Neural progenitor cell (in vitro differentiated cells): Measurements from ENCODE around the gene RPS6KA3. TPM values are rescaled to one million over a fixed set of nuclear protein-coding genes. Genes with fewer than 3 reads are reported as not detected.

ENCODE experiments used
- DNase-seq: peaks from one replicate; pipeline ENCODE4 v3.0.0-alpha.2; 2016; ENCODE audit warnings: low spot score
- H2AFZ ChIP-seq: fragments of 200-600 bp; sonication (generic); replicated peaks from 2 replicates; pipeline ENCODE4 v1.6.1; 2016; ENCODE audit warnings: antibody characterized with exemption
- H3F3A ChIP-seq: fragments of 200-600 bp; sonication (generic); 2 replicates; pipeline ENCODE4 v1.6.1; 2016; ENCODE audit warnings: antibody characterized with exemption, low read depth
- H3K27ac ChIP-seq: fragments of 200-600 bp; sonication (generic); 2 replicates; pipeline ENCODE4 v1.5.1; 2016; ENCODE audit warnings: mild to moderate bottlenecking
- H3K27me3 ChIP-seq: fragments of 200-600 bp; sonication (generic); 2 replicates; pipeline ENCODE4 v1.6.1; 2016; ENCODE audit warnings: mild to moderate bottlenecking, moderate library complexity
- H3K36me3 ChIP-seq: fragments of 200-600 bp; sonication (generic); 2 replicates; pipeline ENCODE4 v1.5.1; 2016
- H3K4me1 ChIP-seq: fragments of 200-600 bp; sonication (generic); 2 replicates; pipeline ENCODE4 v1.6.1; 2016; ENCODE audit warnings: mixed run types
- H3K4me2 ChIP-seq: fragments of 200-600 bp; sonication (generic); 2 replicates; pipeline ENCODE4 v1.6.1; 2016
- H3K4me3 ChIP-seq: fragments of 200-600 bp; sonication (generic); 2 replicates; pipeline ENCODE4 v1.5.1; 2016
- H3K79me2 ChIP-seq: fragments of 200-600 bp; sonication (generic); 2 replicates; pipeline ENCODE4 v1.6.1; 2016; ENCODE audit warnings: low read depth
- H3K9ac ChIP-seq: fragments of 200-600 bp; sonication (generic); 2 replicates; pipeline ENCODE4 v1.6.1; 2016
- H3K9me3 ChIP-seq: fragments of 200-600 bp; sonication (generic); 2 replicates; pipeline ENCODE4 v1.5.1; 2016; ENCODE audit warnings: low read depth
- H4K20me1 ChIP-seq: fragments of 200-600 bp; sonication (generic); 2 replicates; pipeline ENCODE4 v1.6.1; 2016; ENCODE audit warnings: low read depth
- H3K27ac Mint-ChIP-seq: 3 replicates; pipeline ENCODE4 v1.8.0; 2021; ENCODE audit warnings: mixed read lengths
- H3K27me3 Mint-ChIP-seq: 2 replicates; pipeline ENCODE4 v1.8.0; 2022; ENCODE audit warnings: low read depth, mild to moderate bottlenecking, inconsistent platforms, moderate library complexity, mixed read lengths; ENCODE audit not compliant: insufficient read depth
- H3K36me3 Mint-ChIP-seq: 3 replicates; pipeline ENCODE4 v1.8.0; 2021; ENCODE audit warnings: mixed read lengths
- H3K4me1 Mint-ChIP-seq: 3 replicates; pipeline ENCODE4 v1.8.0; 2021; ENCODE audit warnings: mixed read lengths
- H3K4me3 Mint-ChIP-seq: 3 replicates; pipeline ENCODE4 v1.8.0; 2021; ENCODE audit warnings: mild to moderate bottlenecking, moderate library complexity, mixed read lengths
- H3K9me3 Mint-ChIP-seq: 3 replicates; pipeline ENCODE4 v1.8.0; 2020; ENCODE audit warnings: mixed read lengths
- EZH2 ChIP-seq: fragments of 200-600 bp; sonication (generic); IDR thresholded peaks from 2 replicates; pipeline ENCODE4 v1.6.1; 2017; ENCODE audit warnings: antibody characterized with exemption, mild to moderate bottlenecking, moderate library complexity
- EZH2phosphoT487 ChIP-seq: fragments of 200-600 bp; sonication (generic); IDR thresholded peaks from 2 replicates; pipeline ENCODE4 v1.6.1; 2017; ENCODE audit warnings: antibody characterized with exemption
- total RNA-seq: library from RNA; depleted of rRNA; stranded (reverse); fragments of >200 nt; gene quantifications from 2 replicates; pipeline ENCODE4 v1.2.3, GENCODE V29; 2015; ENCODE audit warnings: low replicate concordance
- TF ChIP-seq, protein P1 (sequence below): fragments of 200-600 bp; sonication (generic); IDR thresholded peaks from 2 replicates; pipeline ENCODE4 v1.5.1; 2017; ENCODE audit warnings: antibody characterized with exemption, mild to moderate bottlenecking

Gene RPS6KA3
- total RNA-seq, 1 donor from 2014 or later, result 32.2 TPM

DNA sequence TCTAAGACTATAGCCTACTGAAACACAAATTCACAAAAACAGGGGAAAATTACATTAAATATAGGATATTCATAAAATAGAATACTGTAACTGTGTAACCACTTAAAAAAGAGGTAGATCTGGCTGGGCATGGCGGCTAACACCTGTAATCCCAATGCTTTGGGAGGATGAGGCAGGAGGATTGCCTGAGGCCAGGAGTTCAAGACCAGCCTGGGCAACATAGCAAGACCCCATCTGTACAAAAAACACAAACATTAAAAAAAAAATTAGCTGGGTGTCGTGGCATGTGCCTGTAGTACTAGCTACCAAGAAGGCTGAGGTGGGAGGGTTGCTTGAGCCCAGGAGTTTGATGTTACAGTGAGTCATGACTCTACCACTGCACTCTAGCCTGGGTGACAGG is 33.4 kb downstream of the RPS6KA3 start:
- peaks cover 13% of the 10 kb centered on the region for H3K9me3 ChIP-seq
- Mint-ChIP-seq H3K27me3 (no peaks in the 10 kb centered on the region), H3K27ac (no peak overlapping the region), H3K4me3 (no peak overlapping the region), H3K36me3 (peaks cover 29% of the 10 kb centered on the region), H3K9me3 (peaks cover 24% of the 10 kb centered on the region), H3K4me1 (no peaks in the 10 kb centered on the region)
- DNase-seq, result no peak
- TF ChIP-seq, protein P1, sequence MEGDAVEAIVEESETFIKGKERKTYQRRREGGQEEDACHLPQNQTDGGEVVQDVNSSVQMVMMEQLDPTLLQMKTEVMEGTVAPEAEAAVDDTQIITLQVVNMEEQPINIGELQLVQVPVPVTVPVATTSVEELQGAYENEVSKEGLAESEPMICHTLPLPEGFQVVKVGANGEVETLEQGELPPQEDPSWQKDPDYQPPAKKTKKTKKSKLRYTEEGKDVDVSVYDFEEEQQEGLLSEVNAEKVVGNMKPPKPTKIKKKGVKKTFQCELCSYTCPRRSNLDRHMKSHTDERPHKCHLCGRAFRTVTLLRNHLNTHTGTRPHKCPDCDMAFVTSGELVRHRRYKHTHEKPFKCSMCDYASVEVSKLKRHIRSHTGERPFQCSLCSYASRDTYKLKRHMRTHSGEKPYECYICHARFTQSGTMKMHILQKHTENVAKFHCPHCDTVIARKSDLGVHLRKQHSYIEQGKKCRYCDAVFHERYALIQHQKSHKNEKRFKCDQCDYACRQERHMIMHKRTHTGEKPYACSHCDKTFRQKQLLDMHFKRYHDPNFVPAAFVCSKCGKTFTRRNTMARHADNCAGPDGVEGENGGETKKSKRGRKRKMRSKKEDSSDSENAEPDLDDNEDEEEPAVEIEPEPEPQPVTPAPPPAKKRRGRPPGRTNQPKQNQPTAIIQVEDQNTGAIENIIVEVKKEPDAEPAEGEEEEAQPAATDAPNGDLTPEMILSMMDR, result no peak
- no peak for TF ChIP-seq EZH2
- no peak for TF ChIP-seq EZH2phosphoT487
- H3K9ac ChIP-seq, result no peak overlapping the region
- no peaks in the 10 kb centered on the region for H3K4me1 ChIP-seq
- H3K79me2 ChIP-seq, result no peaks in the 10 kb centered on the region
- H4K20me1 ChIP-seq, result no peaks in the 10 kb centered on the region
- no peaks in the 10 kb centered on the region for H3K27me3 ChIP-seq
- no peak overlapping the region for H3K4me2 ChIP-seq
- no peak overlapping the region for H2AFZ ChIP-seq
- no peak overlapping the region for H3K27ac ChIP-seq
- H3K36me3 ChIP-seq, result no peaks in the 10 kb centered on the region
- no peaks in the 10 kb centered on the region for H3F3A ChIP-seq
- H3K4me3 ChIP-seq, result no peak overlapping the region

DNA sequence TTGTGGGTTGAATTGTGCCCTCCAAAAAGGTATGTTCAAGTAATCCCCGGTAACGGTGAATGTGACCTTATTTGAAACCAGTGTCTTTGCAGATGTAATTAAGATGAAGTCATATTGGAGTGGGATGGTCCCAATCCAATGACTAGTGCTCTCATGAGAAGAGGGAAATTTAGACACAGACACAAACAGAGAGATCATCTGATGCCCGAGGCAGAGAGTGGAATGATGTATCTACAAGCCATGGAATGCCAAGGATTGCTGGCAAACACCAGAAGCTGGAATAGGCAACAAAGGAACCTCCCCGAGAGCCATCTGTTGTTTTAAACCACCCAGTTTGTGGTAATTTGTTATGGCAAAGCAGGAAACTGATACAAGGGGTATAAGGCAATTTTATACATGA is 35.1 kb downstream of the RPS6KA3 start:
- H3K4me1 ChIP-seq, result no peaks in the 10 kb centered on the region
- peaks cover 11% of the 10 kb centered on the region for H3K9me3 ChIP-seq
- H3K9ac ChIP-seq, result no peak overlapping the region
- no peaks in the 10 kb centered on the region for H3F3A ChIP-seq
- H3K79me2 ChIP-seq, result no peaks in the 10 kb centered on the region
- H4K20me1 ChIP-seq, result no peaks in the 10 kb centered on the region
- no peak overlapping the region for H2AFZ ChIP-seq
- H3K36me3 ChIP-seq, result no peaks in the 10 kb centered on the region
- no peak for TF ChIP-seq EZH2phosphoT487
- TF ChIP-seq EZH2, result no peak
- TF ChIP-seq, protein P1, result no peak
- H3K4me2 ChIP-seq, result no peak overlapping the region
- H3K4me3 ChIP-seq, result no peak overlapping the region
- no peak overlapping the region for H3K4me3 Mint-ChIP-seq
- no peaks in the 10 kb centered on the region for H3K27me3 ChIP-seq
- no peak for DNase-seq
- no peaks in the 10 kb centered on the region for H3K27me3 Mint-ChIP-seq
- no peak overlapping the region for H3K27ac ChIP-seq
- H3K4me1 Mint-ChIP-seq, result no peaks in the 10 kb centered on the region
- H3K27ac Mint-ChIP-seq, result no peak overlapping the region
- H3K36me3 Mint-ChIP-seq, result peaks cover 26% of the 10 kb centered on the region
- H3K9me3 Mint-ChIP-seq, result peaks cover 21% of the 10 kb centered on the region

DNA sequence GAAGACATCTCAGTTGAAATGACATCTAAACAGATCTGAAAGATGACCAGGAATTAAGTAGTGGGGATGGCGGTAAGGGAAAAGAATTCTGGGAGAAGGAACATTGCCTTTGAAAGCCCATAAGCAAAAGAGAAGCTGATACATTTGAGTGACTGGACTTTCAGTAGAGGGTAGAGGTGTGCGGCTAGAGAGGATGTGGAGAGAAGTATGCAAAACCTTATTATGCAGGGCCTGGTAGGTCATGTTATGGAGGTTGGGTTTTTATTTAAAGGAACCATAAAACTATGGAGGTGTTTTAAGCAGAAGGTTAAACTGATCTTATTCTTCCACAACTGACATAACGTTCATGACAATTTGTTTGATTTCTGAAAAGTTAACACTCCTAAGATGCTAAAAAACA is 36.3 kb downstream of the RPS6KA3 start:
- peaks cover 3% of the 10 kb centered on the region for H3K9me3 ChIP-seq
- H3K27me3 Mint-ChIP-seq, result no peaks in the 10 kb centered on the region
- H3K4me3 Mint-ChIP-seq, result no peak overlapping the region
- no peak overlapping the region for H3K27ac Mint-ChIP-seq
- H3K36me3 ChIP-seq, result no peaks in the 10 kb centered on the region
- no peak overlapping the region for H3K4me2 ChIP-seq
- H3K4me3 ChIP-seq, result no peak overlapping the region
- no peaks in the 10 kb centered on the region for H3K4me1 Mint-ChIP-seq
- no peaks in the 10 kb centered on the region for H3F3A ChIP-seq
- H3K9ac ChIP-seq, result no peak overlapping the region
- peaks cover 23% of the 10 kb centered on the region for H3K36me3 Mint-ChIP-seq
- no peaks in the 10 kb centered on the region for H3K4me1 ChIP-seq
- no peaks in the 10 kb centered on the region for H3K27me3 ChIP-seq
- no peak for DNase-seq
- no peaks in the 10 kb centered on the region for H3K79me2 ChIP-seq
- H3K9me3 Mint-ChIP-seq, result peaks cover 15% of the 10 kb centered on the region
- H2AFZ ChIP-seq, result no peak overlapping the region
- TF ChIP-seq, protein P1, result no peak
- no peak for TF ChIP-seq EZH2
- no peaks in the 10 kb centered on the region for H4K20me1 ChIP-seq
- no peak overlapping the region for H3K27ac ChIP-seq

DNA sequence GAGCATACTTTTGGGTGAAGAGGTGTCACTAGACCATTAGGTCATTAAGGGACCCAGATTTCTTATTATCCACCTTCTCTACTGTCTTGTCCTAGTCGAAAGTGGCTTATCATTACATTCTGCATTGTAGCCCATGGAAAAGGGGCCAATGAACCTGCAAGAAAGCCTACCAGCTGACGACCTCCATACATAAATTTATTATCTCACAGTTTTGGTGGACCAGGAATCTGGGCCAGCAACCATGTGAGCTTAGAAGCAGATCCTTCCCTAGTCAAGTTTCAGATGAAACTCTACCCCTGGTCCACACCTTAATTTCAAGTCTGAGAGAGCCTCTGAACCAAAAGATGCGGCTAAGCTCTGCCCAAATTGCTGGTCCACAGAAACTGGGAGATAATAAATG is 37.6 kb downstream of the RPS6KA3 start:
- Histone ChIP-seq H3K4me2 (no peak overlapping the region), H3K4me3 (no peak overlapping the region), H2AFZ (no peak overlapping the region), H3K79me2 (no peaks in the 10 kb centered on the region), H3K27me3 (no peaks in the 10 kb centered on the region), H3K27ac (no peak overlapping the region), H3K9me3 (no peaks in the 10 kb centered on the region), H3K4me1 (no peaks in the 10 kb centered on the region), H3K9ac (no peak overlapping the region), H3F3A (no peaks in the 10 kb centered on the region), H4K20me1 (no peaks in the 10 kb centered on the region), H3K36me3 (no peaks in the 10 kb centered on the region)
- Mint-ChIP-seq H3K4me1 (no peaks in the 10 kb centered on the region), H3K27me3 (no peaks in the 10 kb centered on the region), H3K36me3 (peaks cover 22% of the 10 kb centered on the region), H3K9me3 (peaks cover 11% of the 10 kb centered on the region), H3K4me3 (no peak overlapping the region), H3K27ac (no peak overlapping the region)
- DNase-seq, result no peak
- TF ChIP-seq EZH2, result no peak
- no peak for TF ChIP-seq EZH2phosphoT487
- TF ChIP-seq, protein P1, result no peak
